Activated naive CD4-positive, alpha-beta T cell treated with anti-CD3 and anti-CD28 coated beads, Interleukin-2, amount 50 U/mL, for 16 hours (primary cell): Measurements from ENCODE around the gene MTIF2.
"Not testable (repeated sequence)": the region's sequence is repeated elsewhere in the genome, so short reads cannot be mapped to it uniquely, and the experiment has no call there.

Source experiments
- DNase-seq: peaks from one replicate; pipeline ENCODE4 v3.0.0-alpha.2; 2020

Gene MTIF2

DNA sequence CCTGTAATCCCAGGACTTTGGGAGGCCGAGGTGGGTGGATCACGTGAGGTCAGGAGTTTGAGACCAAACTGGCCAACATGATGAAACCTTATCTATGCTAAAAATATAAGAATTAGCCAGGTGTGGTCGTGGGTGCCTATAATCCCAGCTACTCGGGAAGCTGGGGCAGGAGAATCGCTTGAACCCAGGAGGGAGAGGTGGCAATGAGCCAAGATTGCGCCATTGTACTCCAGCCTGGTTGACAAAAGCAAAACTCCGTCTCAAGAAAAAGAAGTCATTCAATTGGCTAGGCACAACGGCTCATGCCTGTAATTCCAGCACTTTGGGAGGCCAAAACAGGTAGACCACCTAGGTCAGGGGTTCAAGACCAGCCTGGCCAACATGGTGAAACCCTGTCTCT, 27.4 kb downstream of the MTIF2 start:
- not testable (repeated sequence) for DNase-seq

- DNase-seq, result no peak
These were observed 29.3 kb downstream of the MTIF2 start for GRCh38 chr2:55239656-55240222.

- DNase-seq, result no peak
These were observed 32.0 kb downstream of the MTIF2 start for GRCh38 chr2:55236992-55237543.

DNA sequence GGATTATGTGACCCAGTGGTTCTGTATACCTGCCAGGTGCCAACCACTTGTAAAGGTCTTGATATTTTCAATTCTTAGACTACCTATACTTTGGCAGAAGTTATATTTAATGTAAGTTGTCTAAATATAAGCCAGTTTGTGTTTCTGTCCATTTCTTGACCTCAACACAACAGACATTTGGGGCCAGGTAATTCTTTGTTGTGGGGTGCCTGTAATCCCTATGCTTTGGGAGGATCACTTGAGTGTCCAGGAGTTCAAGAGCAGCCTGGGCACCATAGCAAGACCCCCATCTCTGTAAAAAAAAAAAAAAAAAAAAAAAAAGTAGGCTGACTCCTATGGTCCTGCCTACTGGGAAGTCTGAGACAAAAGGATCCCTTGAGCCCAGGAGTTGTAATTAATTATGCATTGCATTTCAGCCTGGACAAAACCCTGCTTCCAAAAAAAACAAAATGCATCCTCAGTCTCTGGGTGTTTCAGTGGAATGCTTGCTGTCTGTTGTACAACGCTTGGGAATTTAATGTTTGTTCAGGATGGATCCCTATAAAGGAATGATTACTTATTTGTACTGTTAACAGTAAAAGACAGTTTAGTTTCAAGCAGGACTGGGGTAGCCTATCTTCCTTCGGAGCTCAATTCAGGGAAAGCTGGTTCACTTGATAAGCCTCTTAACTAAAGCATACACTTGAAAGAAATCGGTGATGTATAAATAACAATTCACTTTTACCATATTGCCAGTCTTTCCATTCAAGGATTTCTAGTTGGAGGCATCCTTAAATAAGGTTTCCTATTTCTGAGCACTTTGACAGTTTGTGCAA, 33.1 kb downstream of the MTIF2 start:
- no peak for DNase-seq

- DNase-seq, result no peak
These were observed 35.4 kb downstream of the MTIF2 start for GRCh38 chr2:55233658-55233940.

DNA sequence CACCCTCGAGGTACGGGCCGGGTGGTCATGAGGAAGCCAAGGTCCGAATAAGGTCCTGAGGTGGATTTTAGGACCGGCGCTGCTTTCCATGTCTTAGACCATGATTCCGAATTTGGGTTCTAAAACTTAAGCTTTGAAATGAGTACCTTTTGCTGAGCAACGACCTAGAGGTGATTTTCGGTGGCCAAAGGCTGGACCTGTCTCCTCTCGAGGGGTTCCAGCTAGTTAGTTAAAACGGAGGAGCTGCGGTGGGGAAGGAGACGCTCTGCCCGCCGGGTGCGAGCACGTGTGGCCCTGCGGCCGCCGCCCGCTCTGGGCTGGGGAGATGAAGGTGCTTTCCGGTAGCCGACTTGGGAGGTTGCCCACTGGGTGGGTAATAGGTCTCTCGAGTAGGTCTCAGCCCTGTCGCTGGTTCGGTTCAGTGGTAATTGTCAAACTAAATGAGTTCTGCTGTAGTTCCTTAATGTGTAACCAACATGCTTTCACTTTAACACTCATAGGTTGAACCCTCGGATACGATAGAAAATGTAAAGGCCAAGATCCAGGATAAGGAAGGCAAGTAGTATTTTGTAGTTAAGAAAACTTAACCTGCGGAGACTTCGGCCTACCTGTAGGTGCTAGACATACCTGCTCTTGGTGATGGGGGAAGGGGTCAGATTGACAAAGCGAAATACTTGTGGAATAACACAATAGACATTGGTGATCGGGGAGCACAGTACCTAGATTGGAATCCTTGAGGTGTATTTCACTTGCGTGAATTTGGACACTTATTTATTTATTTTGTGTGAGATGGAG, 36.0 kb downstream of the MTIF2 start:
- peak; percentile 52 for DNase-seq

DNA sequence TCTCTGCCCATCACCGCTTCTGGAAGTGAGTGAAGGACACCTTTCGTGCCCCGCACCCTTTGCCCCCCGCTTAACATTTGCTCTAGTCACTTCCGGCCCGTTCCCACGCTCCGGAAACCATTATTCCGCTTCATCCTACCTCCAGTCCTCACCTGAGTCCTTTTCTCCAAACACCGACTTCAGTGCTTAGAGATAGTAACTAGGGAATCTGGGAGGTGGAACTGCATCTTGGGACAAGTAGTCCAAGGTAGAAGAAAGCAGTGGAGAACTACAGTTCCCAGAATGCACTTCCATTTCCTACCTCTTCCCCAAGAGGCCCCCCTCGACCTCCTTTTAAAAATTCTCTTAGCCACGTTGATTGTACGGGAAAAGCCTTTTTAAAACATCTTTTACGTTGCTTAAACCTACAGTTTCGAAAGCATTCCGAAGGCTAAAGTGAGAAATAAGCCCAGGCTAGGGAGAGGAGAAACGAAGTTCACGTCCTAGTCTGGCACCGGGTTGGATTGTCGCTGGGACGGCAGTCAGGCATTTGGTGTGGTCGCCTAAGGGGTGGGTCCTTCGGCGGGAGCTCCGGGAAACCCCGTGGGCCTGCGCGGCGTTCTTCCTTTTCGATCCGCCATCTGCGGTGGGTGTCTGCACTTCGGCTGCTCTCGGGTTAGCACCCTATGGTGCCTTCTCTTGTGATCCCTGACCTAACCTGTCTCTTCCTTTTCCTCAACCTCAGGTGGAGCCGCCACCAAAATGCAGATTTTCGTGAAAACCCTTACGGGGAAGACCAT, 36.8 kb downstream of the MTIF2 start, which contains the start of the genes CLHC1 and RPS27A:
Gene CLHC1, minus strand, starts transcription at position 210 of the 779 bp plus-strand sequence. CDS start 9,882 bp downstream, outside the sequence.
Gene RPS27A, plus strand, starts transcription at position 605 of the 779 bp plus-strand sequence. Its CDS starts 137 bp downstream, at position 742.
- peak; percentile 95 for DNase-seq

GRCh38 chr2:55231546-55232083, 37.4 kb downstream of the MTIF2 start:
- DNase-seq, result no peak

DNA sequence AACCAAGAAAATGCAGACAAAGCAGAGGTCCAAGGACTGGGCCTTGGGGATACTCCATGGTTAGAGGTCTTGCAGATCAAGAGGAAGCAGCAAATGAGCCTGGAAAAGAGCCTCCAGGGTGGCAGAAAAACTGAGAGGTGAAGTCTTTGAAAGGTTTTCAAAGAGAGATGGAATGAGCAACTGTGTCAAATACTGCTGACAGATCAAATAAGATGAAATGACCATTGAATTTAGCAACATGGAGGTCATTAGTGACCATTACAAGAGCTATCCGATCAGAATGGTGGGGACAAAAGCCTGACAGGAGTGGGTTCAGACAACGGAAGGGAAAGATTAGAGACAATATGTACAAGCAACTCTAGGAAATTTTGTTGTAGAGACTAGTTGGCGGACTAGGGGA, 38.5 kb downstream of the MTIF2 start:
- DNase-seq, result no peak

DNA sequence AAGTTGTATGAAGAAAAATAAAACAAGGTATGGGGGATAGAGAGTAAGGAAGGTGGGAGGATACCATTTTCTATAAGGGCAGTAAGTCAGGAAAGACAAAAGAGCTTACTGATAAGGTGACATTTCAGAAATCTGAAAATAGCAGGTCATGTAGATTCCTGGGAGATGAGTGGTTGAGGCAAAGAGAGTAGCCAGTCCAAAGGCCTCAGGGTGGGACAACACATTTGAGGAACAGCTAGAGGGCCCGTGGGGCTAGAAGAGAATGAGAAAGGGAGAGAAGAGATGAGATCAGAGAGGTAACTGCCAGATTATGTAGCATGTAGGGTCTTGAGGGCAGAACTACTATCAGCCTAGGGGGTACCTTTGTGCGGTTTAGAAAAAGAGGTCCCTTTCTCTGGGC, 39.8 kb downstream of the MTIF2 start:
- no peak for DNase-seq

- DNase-seq, result no peak
These were observed 40.8 kb downstream of the MTIF2 start for GRCh38 chr2:55228226-55228563.

DNA sequence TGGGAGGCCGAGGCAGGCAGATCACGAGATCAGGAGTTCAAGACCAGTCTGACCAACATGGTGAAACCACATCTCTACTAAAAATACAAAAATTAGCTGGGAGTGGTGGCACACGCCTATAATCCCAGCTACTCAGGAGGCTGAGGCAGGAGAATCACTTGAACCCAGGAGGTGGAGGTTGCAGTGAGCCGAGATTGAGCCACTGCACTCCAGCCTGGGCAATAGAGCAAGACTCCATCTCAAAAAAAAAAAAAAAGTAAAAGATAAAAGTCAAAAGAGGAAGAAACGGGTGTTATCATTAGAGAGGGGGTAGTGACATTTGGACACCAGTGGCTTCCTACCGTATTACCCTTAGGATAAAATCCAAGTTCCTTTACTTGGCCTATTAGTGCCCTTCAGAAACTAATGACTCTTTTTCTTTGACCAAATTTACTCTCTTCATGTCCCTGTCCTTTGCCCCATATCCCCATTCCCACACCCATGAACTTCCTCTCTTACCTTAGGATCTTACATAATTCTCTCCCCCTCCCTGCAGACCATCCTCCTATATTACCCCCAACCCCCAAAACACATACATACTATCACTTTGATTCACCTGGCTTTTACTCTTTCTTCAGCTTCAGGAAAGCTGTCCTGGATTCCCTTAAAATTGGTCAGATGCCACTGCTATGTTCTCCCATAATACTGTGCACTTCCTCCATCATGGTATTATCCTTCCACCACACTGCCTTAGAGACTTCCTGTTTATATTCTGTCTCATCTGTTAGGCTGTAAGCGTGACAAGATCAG, 41.4 kb downstream of the MTIF2 start:
- DNase-seq, result not testable (repeated sequence)

- DNase-seq, result no peak
These were observed 43.5 kb downstream of the MTIF2 start for GRCh38 chr2:55225481-55226020.

DNA sequence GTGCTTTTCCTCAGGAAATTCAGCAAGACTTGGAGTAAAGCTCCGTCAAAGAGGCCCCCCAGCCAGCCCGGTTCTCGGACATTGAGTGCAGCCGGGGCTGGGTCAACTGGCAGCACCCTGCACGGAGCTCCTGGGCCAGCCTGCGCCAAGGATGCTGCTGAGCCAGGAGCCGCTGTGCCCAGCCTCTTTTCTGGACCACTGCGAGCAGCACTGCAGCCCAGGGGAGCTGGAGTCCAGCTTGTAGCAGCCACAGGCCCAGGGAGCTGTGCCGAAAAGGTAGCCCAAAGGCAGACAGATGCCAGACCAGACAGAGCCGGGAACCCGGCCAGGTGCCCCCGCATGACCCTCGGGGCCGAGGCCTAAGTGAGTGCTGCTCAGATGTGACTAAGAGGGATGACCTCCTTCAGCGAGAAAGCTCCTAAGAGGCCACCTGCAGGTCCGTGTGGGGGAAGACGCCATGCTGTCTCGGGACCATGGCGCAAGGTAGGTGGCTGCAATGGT, 44.2 kb downstream of the MTIF2 start:
- no peak for DNase-seq

DNA sequence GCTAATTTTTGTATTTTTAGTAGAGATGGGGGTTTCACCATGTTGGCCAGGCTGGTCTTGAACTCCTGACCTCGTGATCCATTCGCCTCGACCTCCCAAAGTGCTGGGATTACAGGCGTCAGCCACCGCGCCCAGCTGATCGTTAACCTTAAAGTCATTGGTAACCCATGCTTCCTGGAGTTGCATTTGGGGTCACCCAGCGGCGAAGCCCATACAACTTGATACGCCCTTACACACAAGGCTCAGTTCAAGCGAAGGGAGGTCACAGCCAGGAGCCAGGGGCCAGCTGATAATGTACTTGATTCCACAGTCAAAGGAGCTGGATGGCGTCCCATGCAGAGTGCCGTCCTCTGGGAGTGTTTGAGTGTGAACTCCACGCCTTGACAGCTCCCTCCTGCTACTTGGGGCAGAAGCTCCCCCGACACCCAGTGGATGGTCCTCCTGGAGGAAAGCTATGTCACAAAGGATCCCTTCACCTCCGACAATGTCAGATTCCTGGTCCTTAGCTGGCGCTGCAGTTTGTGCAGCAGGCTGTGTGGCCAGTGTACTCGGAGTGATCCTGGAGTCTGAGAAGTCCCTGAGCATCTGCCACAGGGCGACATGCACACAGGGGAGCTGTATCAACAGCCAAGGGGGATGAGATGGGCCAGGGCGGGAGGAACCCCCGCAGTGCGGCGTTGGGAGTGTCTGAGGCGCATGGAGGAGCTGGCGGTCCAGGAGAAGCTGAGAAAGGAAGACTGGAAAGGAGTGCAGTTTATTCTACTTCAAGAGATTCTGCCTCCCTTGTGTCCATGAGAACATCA, 44.9 kb downstream of the MTIF2 start:
- no peak for DNase-seq

DNA sequence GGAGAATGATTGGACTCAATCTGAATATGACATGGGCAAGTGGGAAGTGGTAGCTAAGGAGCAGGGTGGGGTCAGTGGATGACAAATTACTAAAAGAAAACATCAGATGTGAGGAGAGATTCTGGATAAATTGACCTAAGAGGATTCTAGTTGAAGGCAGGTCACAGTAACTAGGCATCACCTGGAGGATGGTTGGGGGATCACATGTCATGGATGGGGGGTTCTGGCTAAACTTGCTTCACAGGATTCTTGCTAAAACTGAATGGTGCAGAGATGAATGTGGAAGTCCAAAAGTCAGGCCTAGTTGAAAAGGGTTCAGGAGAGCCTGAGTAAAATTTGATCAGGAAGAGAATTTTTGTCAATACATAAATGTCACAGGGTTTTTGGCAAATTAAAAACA, 55.2 kb downstream of the MTIF2 start:
- no peak for DNase-seq

- no peak for DNase-seq
These were observed 64.1 kb downstream of the MTIF2 start for GRCh38 chr2:55204950-55205349.

DNA sequence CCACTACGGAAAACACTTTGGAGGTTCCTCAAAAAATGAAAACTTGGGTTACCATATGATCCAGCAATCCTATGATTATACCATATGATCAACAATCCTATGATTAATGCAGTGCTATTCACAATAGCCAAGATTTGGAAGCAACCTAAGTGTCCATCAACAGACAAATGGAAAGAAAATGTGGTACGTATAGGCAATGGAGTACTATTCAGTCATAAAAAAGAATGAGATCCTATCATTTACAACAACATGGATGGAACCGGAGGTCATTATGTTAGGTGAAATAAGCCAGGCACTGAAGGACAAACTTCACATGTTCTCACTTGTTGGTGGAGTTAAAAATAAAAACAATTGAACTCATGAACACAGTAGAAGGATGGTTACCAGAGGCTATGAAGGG, 64.5 kb downstream of the MTIF2 start:
- DNase-seq, result no peak

GRCh38 chr2:55200416-55200815, 68.6 kb downstream of the MTIF2 start:
- no peak for DNase-seq

DNA sequence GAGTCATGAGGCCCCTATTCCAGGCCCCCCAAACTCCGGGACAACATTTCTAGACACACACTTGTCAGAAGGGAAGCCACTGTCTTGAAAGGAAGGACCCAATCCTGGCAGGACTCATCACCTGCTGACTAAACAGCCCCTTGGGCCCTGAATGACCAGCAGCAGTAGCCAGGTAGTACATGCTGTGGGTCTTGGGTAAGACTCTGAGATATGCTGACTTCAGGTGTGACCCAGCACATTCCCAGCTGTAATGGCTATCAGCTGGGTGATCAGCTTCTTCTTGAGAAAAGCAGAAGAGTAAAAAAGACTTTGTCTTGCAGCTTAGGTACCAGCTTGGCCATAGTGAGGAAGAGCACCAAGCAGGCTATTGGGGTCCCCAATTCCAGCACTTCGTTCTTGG, 72.5 kb downstream of the MTIF2 start:
- no peak for DNase-seq
